HepG2 (cell line): ENCODE results near the gene CAMKMT. TPM values are rescaled to one million over a fixed set of nuclear protein-coding genes. Genes with fewer than 3 reads are reported as not detected.

ENCODE experiments used
- ATM ChIP-seq: fragments of 450-650 bp; IDR thresholded peaks from 2 replicates; pipeline ENCODE4 v1.7.1; 2017; ENCODE audit warnings: mild to moderate bottlenecking, borderline replicate concordance
- CBFB ChIP-seq: sonication (generic); formaldehyde crosslinking; IDR thresholded peaks from 2 replicates; pipeline ENCODE4 v1.4.0; 2020; ENCODE audit warnings: missing genetic modification reagents
- E2F5 ChIP-seq: sonication (generic); formaldehyde crosslinking; conservative IDR thresholded peaks from 2 replicates; pipeline ENCODE4 v1.4.0; 2020; ENCODE audit warnings: missing genetic modification reagents
- MAFF ChIP-seq: IDR thresholded peaks from 2 replicates; pipeline ENCODE4 v1.6.1; 2011; ENCODE audit warnings: low read depth, low read length, improper control_type of control experiment
- NR3C1 ChIP-seq: sonication (generic); formaldehyde crosslinking; IDR thresholded peaks from 2 replicates; pipeline ENCODE4 v1.4.0; 2020; ENCODE audit warnings: missing genetic modification reagents
- NRL ChIP-seq: sonication (generic); formaldehyde crosslinking; IDR thresholded peaks from 2 replicates; pipeline ENCODE4 v1.5.0; 2020; ENCODE audit warnings: missing genetic modification reagents, mild to moderate bottlenecking, moderate library complexity, borderline replicate concordance
- POLR2A ChIP-seq, 2 experiments: IDR thresholded peaks; 2 replicates each; pipeline ENCODE4 v1.6.1; 2011; ENCODE audit warnings: low read depth in 2 of 2, low read length in 2 of 2, mild to moderate bottlenecking in 1 of 2, moderate library complexity in 1 of 2; ENCODE audit not compliant: insufficient read depth in 1 of 2
- RBAK ChIP-seq: sonication (generic); formaldehyde crosslinking; IDR thresholded peaks from 2 replicates; pipeline ENCODE4 v1.5.1; 2020; ENCODE audit warnings: mild to moderate bottlenecking, missing genetic modification reagents
- SMAD3 ChIP-seq: sonication (generic); formaldehyde crosslinking; IDR thresholded peaks from 2 replicates; pipeline ENCODE4 v1.4.0; 2020; ENCODE audit warnings: missing genetic modification reagents
- SUZ12 ChIP-seq: fragments of 150-350 bp; IDR thresholded peaks from 2 replicates; pipeline ENCODE4 v1.6.1; 2014; ENCODE audit warnings: low read depth, low read length
- ZFAT ChIP-seq: sonication (generic); formaldehyde crosslinking; conservative IDR thresholded peaks from 2 replicates; pipeline ENCODE4 v1.8.1; 2023; ENCODE audit warnings: missing genetic modification reagents, inconsistent platforms
- ZMYM4 ChIP-seq: sonication (generic); formaldehyde crosslinking; IDR thresholded peaks from 2 replicates; pipeline ENCODE4 v1.8.1; 2023; ENCODE audit warnings: mild to moderate bottlenecking, missing genetic modification reagents
- ZNF432 ChIP-seq: sonication (generic); formaldehyde crosslinking; IDR thresholded peaks from 2 replicates; pipeline ENCODE4 v1.5.0; 2020; ENCODE audit warnings: missing genetic modification reagents, mild to moderate bottlenecking, borderline replicate concordance
- ZNF468 ChIP-seq: sonication (generic); formaldehyde crosslinking; IDR thresholded peaks from 2 replicates; pipeline ENCODE4 v1.8.0; 2022; ENCODE audit warnings: mild to moderate bottlenecking, moderate library complexity, missing genetic modification reagents
- ZNF674 ChIP-seq: sonication (generic); formaldehyde crosslinking; IDR thresholded peaks from 2 replicates; pipeline ENCODE4 v1.5.0; 2020; ENCODE audit warnings: low read depth, mild to moderate bottlenecking, missing genetic modification reagents
- ZNF7 ChIP-seq: IDR thresholded peaks from 2 replicates; pipeline ENCODE4 v1.6.1; 2016; ENCODE audit warnings: missing biosample characterization, missing genetic modification reagents
- ZNF724P ChIP-seq: sonication (generic); formaldehyde crosslinking; IDR thresholded peaks from 2 replicates; pipeline ENCODE4 v1.8.0; 2022; ENCODE audit warnings: missing genetic modification reagents, borderline replicate concordance
- ZSCAN9 ChIP-seq: IDR thresholded peaks from 2 replicates; pipeline ENCODE4 v1.6.1; 2016; ENCODE audit warnings: borderline replicate concordance
- polyA plus RNA-seq, 8 experiments: library from polyadenylated mRNA; depleted of rRNA in 3 of 8; stranded (reverse) in 7 of 8; unstranded in 1 of 8; fragments of >200 nt; fragmentation: Illumina TruSeq in 4 of 8; extraction: Trizol in 4 of 8; gene quantifications; 2 replicates each; pipeline versions ENCODE4 v1.2.1 to v1.2.3, GENCODE V29; 2011 to 2016; ENCODE audit warnings: low read depth in 4 of 8, missing spikeins in 1 of 8, mixed read lengths in 1 of 8; ENCODE audit not compliant: insufficient read depth in 1 of 8
- total RNA-seq, 5 experiments: library from RNA; depleted of rRNA; stranded (reverse); fragments of >200 nt; fragmentation: Illumina TruSeq; extraction: Trizol; gene quantifications; 2 replicates each; pipeline ENCODE4 v1.2.3, GENCODE V29; 2016; ENCODE audit warnings: low read depth in 1 of 5
- TF ChIP-seq, protein P1 (sequence below): sonication (generic); formaldehyde crosslinking; IDR thresholded peaks from 2 replicates; pipeline ENCODE4 v1.5.0; 2020; ENCODE audit warnings: missing genetic modification reagents, mild to moderate bottlenecking, borderline replicate concordance
- TF ChIP-seq, protein P2 (sequence below): sonication (generic); formaldehyde crosslinking; IDR thresholded peaks from 2 replicates; pipeline ENCODE4 v1.5.0; 2020; ENCODE audit warnings: mild to moderate bottlenecking, missing genetic modification reagents
- TF ChIP-seq, protein P3 (sequence below): sonication (generic); formaldehyde crosslinking; IDR thresholded peaks from 2 replicates; pipeline ENCODE4; 2020; ENCODE audit warnings: missing genetic modification reagents, mild to moderate bottlenecking, borderline replicate concordance
- TF ChIP-seq, protein P4 (sequence below): sonication (generic); formaldehyde crosslinking; IDR thresholded peaks from 2 replicates; pipeline ENCODE4 v1.5.0; 2020; ENCODE audit warnings: missing genetic modification reagents

Gene CAMKMT
- total and polyA plus RNA-seq, 2 of the 13 experiments (the other 11 are each of a cell fraction or from before 2014, with no cell fraction given): 6.9 to 20.8 TPM

DNA sequence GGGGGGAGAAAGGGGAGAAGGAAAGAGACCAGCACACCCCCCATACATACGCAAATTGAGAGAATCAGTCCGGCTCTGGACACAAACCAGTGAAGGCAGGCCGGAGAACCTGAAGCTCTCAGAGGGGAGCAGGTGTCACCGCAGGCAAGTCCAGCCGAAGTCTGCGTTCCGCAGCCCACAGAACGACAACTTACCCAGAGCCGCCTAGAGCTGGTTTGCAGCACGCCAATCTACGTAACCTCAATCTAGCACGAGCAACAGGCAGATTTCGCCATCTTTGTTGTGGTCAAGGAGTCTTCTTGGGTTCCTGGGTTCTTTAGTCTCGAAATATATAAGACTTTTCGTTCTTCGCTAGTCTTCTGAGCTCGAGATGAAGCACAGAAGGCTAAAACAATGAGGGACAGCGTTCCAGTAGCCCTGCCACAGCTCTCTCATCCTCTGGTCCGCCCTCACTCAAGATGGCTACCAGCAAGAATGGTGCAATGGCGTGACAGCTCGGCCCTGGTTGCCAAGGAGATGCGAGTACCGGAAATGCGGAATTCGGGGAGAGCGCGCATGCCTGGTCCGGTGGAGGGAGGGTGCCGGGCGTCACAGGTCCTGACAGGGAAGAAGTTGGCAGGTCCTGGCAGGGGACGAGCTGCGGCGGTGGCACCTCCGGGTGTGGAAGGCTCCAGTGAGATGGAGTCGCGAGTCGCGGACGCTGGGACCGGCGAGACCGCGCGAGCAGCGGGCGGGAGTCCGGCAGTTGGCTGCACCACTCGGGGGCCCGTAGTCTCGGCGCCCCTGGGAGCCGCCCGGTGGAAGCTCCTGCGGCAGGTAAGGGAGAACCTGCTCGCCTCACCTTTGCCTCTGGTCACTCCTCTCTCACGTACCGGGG lies at the start of gene CAMKMT, which contains the start of gene PREPL (continued):
- no peak for TF ChIP-seq ATM
- TF ChIP-seq NR3C1: no peak
- peak; percentile 97 to 99 for TF ChIP-seq POLR2A (IDR thresholded peaks at IDR 0.05; ENCODE audit: insufficient read depth in 1 of 2, low read depth in 2 of 2, low read length in 2 of 2)
- TF ChIP-seq, protein P1, sequence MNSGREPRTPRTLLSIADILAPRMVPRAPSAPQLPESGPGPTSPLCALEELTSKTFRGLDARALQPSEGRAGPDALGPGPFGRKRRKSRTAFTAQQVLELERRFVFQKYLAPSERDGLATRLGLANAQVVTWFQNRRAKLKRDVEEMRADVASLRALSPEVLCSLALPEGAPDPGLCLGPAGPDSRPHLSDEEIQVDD: 0 out of 2 replicates have a peak, but pooled peaks have one; percentile 33
- TF ChIP-seq ZMYM4 (CRISPR knock-in tag): peak; percentile 89; the same call in 1 of the 2 replicates
- no peak for TF ChIP-seq ZFAT
- TF ChIP-seq, protein P2, sequence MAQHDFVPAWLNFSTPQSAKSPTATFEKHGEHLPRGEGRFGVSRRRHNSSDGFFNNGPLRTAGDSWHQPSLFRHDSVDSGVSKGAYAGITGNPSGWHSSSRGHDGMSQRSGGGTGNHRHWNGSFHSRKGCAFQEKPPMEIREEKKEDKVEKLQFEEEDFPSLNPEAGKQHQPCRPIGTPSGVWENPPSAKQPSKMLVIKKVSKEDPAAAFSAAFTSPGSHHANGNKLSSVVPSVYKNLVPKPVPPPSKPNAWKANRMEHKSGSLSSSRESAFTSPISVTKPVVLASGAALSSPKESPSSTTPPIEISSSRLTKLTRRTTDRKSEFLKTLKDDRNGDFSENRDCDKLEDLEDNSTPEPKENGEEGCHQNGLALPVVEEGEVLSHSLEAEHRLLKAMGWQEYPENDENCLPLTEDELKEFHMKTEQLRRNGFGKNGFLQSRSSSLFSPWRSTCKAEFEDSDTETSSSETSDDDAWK (CRISPR knock-in tag): no peak
- TF ChIP-seq, protein P3, sequence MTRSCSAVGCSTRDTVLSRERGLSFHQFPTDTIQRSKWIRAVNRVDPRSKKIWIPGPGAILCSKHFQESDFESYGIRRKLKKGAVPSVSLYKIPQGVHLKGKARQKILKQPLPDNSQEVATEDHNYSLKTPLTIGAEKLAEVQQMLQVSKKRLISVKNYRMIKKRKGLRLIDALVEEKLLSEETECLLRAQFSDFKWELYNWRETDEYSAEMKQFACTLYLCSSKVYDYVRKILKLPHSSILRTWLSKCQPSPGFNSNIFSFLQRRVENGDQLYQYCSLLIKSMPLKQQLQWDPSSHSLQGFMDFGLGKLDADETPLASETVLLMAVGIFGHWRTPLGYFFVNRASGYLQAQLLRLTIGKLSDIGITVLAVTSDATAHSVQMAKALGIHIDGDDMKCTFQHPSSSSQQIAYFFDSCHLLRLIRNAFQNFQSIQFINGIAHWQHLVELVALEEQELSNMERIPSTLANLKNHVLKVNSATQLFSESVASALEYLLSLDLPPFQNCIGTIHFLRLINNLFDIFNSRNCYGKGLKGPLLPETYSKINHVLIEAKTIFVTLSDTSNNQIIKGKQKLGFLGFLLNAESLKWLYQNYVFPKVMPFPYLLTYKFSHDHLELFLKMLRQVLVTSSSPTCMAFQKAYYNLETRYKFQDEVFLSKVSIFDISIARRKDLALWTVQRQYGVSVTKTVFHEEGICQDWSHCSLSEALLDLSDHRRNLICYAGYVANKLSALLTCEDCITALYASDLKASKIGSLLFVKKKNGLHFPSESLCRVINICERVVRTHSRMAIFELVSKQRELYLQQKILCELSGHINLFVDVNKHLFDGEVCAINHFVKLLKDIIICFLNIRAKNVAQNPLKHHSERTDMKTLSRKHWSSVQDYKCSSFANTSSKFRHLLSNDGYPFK (CRISPR knock-in tag): peak; percentile 92
- TF ChIP-seq ZNF674: peak; percentile 90; the same call in 1 of the 2 replicates
- TF ChIP-seq E2F5: peak; percentile 60; the same call in 1 of the 2 replicates
- TF ChIP-seq ZNF468 (CRISPR knock-in tag): no peak
- no peak for TF ChIP-seq SUZ12
- peak; percentile 77 for TF ChIP-seq CBFB (CRISPR knock-in tag)
- peak; percentile 72; the same call in 1 of the 2 replicates for TF ChIP-seq ZSCAN9 (CRISPR knock-in tag)
- TF ChIP-seq ZNF7 (CRISPR knock-in tag): no peak
- TF ChIP-seq SMAD3 (CRISPR knock-in tag): peak; percentile 77
- TF ChIP-seq ZNF724P: peak; percentile 58; the same call in 1 of the 2 replicates
- TF ChIP-seq ZNF432 (CRISPR knock-in tag): no peak
- no peak for TF ChIP-seq MAFF
- TF ChIP-seq RBAK (CRISPR knock-in tag): no peak
- TF ChIP-seq, protein P4, sequence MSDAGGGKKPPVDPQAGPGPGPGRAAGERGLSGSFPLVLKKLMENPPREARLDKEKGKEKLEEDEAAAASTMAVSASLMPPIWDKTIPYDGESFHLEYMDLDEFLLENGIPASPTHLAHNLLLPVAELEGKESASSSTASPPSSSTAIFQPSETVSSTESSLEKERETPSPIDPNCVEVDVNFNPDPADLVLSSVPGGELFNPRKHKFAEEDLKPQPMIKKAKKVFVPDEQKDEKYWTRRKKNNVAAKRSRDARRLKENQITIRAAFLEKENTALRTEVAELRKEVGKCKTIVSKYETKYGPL: peak; percentile 81; the same call in 1 of the 2 replicates
- TF ChIP-seq NRL (CRISPR knock-in tag): peak; percentile 95
